Liver (tissue), 9 donors: ENCODE results near the gene ATG5. TPM values are rescaled to one million over a fixed set of nuclear protein-coding genes. Genes with fewer than 3 reads are reported as not detected.
A peak's percentile ranks its signal among the peaks of the same experiment; 100 is the strongest.
"Not testable (repeated sequence)": the region's sequence is repeated elsewhere in the genome, so short reads cannot be mapped to it uniquely, and the experiment has no call there.

Experiments
- DNase-seq: peaks from one replicate; pipeline ENCODE4 v3.0.0-alpha.2; 2017; ENCODE audit warnings: low spot score
- H3K27ac ChIP-seq, 2 donors: one replicate each; pipeline ENCODE4 v1.7.0; 2013; ENCODE audit warnings: inconsistent platforms in 2 of 2, low read length in 2 of 2, control low read depth in 1 of 2, low read depth in 1 of 2, mild to moderate bottlenecking in 1 of 2
- H3K27me3 ChIP-seq, 4 donors: one replicate each; pipeline versions ENCODE4 v1.6.1 to v1.7.0; 2013; ENCODE audit warnings: low read length in 3 of 4, inconsistent platforms in 1 of 4, mild to moderate bottlenecking in 1 of 4, moderate library complexity in 1 of 4; ENCODE audit not compliant: control insufficient read depth in 4 of 4, insufficient read depth in 4 of 4
- H3K36me3 ChIP-seq, 4 donors: one replicate each; pipeline versions ENCODE4 v1.6.1 to v1.7.0; 2013; ENCODE audit warnings: low read length in 3 of 4, mild to moderate bottlenecking in 3 of 4, low read depth in 1 of 4, moderate library complexity in 1 of 4; ENCODE audit not compliant: control insufficient read depth in 4 of 4, insufficient read depth in 3 of 4
- H3K4me1 ChIP-seq, 4 donors: one replicate each; pipeline versions ENCODE4 v1.6.1 to v1.7.0; 2013; ENCODE audit warnings: low read length in 3 of 4, mild to moderate bottlenecking in 3 of 4, moderate library complexity in 1 of 4; ENCODE audit not compliant: control insufficient read depth in 4 of 4, insufficient read depth in 4 of 4
- H3K4me3 ChIP-seq, 3 donors: one replicate each; pipeline versions ENCODE4 v1.6.1 to v1.7.0; 2013; ENCODE audit warnings: low read length in 3 of 3, control low read depth in 1 of 3, low read depth in 1 of 3, mild to moderate bottlenecking in 1 of 3
- H3K9ac ChIP-seq, 2 donors: one replicate each; pipeline ENCODE4 v1.7.0; 2013; ENCODE audit warnings: low read length in 2 of 2, mild to moderate bottlenecking in 2 of 2, moderate library complexity in 2 of 2, control low read depth in 1 of 2, low read depth in 1 of 2
- H3K9me3 ChIP-seq, 4 donors: one replicate each; pipeline versions ENCODE4 v1.6.1 to v1.7.0; 2013; ENCODE audit warnings: low read length in 3 of 4; ENCODE audit not compliant: control insufficient read depth in 4 of 4
- CTCF ChIP-seq: fragments of 150-350 bp; IDR thresholded peaks from 2 replicates; pipeline ENCODE4 v1.5.1; 2017; ENCODE audit warnings: improper control_type of control experiment, low read depth, low read length; ENCODE audit not compliant: missing input control
- FOXA1 ChIP-seq: IDR thresholded peaks from 2 replicates; pipeline ENCODE4 v1.6.1; 2016; ENCODE audit warnings: antibody characterized with exemption
- FOXA2 ChIP-seq: IDR thresholded peaks from 2 replicates; pipeline ENCODE4 v1.6.1; 2016; ENCODE audit warnings: antibody characterized with exemption
- GABPA ChIP-seq, 2 donors: IDR thresholded peaks in 1 of 2; conservative IDR thresholded peaks in 1 of 2; 2 replicates each; pipeline ENCODE4 v1.6.1; 2016; ENCODE audit warnings: antibody characterized with exemption in 2 of 2, mild to moderate bottlenecking in 1 of 2, moderate library complexity in 1 of 2
- HNF4A ChIP-seq, 2 donors: conservative IDR thresholded peaks; 2 replicates each; pipeline ENCODE4 v1.6.1; 2016; ENCODE audit warnings: antibody characterized with exemption in 2 of 2, mild to moderate bottlenecking in 2 of 2
- HNF4G ChIP-seq: IDR thresholded peaks from 2 replicates; pipeline ENCODE4 v1.6.1; 2016; ENCODE audit warnings: antibody characterized with exemption
- JUND ChIP-seq, 2 donors: IDR thresholded peaks; 2 replicates each; pipeline ENCODE4 v1.6.1; 2016; ENCODE audit warnings: antibody characterized with exemption in 2 of 2
- NR2F2 ChIP-seq: IDR thresholded peaks from 2 replicates; pipeline ENCODE4 v1.6.1; 2016; ENCODE audit warnings: antibody characterized with exemption
- RAD21 ChIP-seq, 2 donors: IDR thresholded peaks; 2 replicates each; pipeline ENCODE4 v1.6.1; 2016; ENCODE audit warnings: antibody characterized with exemption in 2 of 2, mild to moderate bottlenecking in 2 of 2
- RXRA ChIP-seq, 2 donors: IDR thresholded peaks; 2 replicates each; pipeline ENCODE4 v1.6.1; 2017 to 2018; ENCODE audit warnings: antibody characterized with exemption in 2 of 2, mild to moderate bottlenecking in 1 of 2
- SP1 ChIP-seq: IDR thresholded peaks from 2 replicates; pipeline ENCODE4 v1.6.1; 2018; ENCODE audit warnings: antibody characterized with exemption, mild to moderate bottlenecking
- TAF1 ChIP-seq: conservative IDR thresholded peaks from 2 replicates; pipeline ENCODE4 v1.6.1; 2016; ENCODE audit warnings: antibody characterized with exemption, mild to moderate bottlenecking
- YY1 ChIP-seq: IDR thresholded peaks from 2 replicates; pipeline ENCODE4 v1.6.1; 2016; ENCODE audit warnings: antibody characterized with exemption, mild to moderate bottlenecking
- WGBS: extraction: QIAGEN DNeasy Blood & Tissue Kit; methylation state at CpG from one replicate; pipeline ENCODE4 v1.1.7; 2013; 5-methylcytosine and 5-hydroxymethylcytosine counted together
- polyA plus RNA-seq, 2 donors: library from polyadenylated mRNA; stranded (reverse) in 1 of 2; unstranded in 1 of 2; fragments of 200-250 nt in 1 of 2; fragments of >200 nt in 1 of 2; fragmentation: Nextera tagmentation in 1 of 2; extraction: Ambion mirVana in 1 of 2; gene quantifications; one replicate each; pipeline versions ENCODE4 v1.2.1 to v1.2.3, GENCODE V29; 2013 to 2015
- total RNA-seq, 2 donors: library from RNA; depleted of rRNA; stranded (reverse); fragments of >200 nt; gene quantifications; one replicate each; pipeline ENCODE4 v1.2.3, GENCODE V29; 2014
- TF ChIP-seq, protein P1 (sequence below): IDR thresholded peaks from 2 replicates; pipeline ENCODE4 v1.6.1; 2016; ENCODE audit warnings: antibody characterized with exemption
- TF ChIP-seq, protein P2 (sequence below): IDR thresholded peaks from 2 replicates; pipeline ENCODE4 v1.6.1; 2016; ENCODE audit warnings: antibody characterized with exemption
- TF ChIP-seq, protein P3 (sequence below): IDR thresholded peaks from 2 replicates; pipeline ENCODE4 v1.6.1; 2016; ENCODE audit warnings: antibody characterized with exemption
- donor health status: healthy.
- donor health status: healthy.
- donor health status: healthy.
- donor health status: healthy.
- donor health status: healthy.

ATG5 gene
- total and polyA plus RNA-seq, 4 donors: 10.0 to 25.7 (median 19.7) TPM

GRCh38 chr6:106237286-106237685, 88.3 kb downstream of the ATG5 start:
- peaks cover 0 to 2% (median 0%) of the 10 kb centered on the region in 4 donors for H3K36me3 ChIP-seq
- WGBS: 35% methylated on average over 1 of the region's 1 CpG
- H3K4me1 ChIP-seq: peaks cover 0 to 8% (median 3%) of the 10 kb centered on the region in 4 donors
- no peak overlapping the region for H3K9ac ChIP-seq
- DNase-seq: no peak
- no peak overlapping the region for H3K27ac ChIP-seq
- TF ChIP-seq, protein P1, sequence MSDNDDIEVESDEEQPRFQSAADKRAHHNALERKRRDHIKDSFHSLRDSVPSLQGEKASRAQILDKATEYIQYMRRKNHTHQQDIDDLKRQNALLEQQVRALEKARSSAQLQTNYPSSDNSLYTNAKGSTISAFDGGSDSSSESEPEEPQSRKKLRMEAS: no peak
- no peak for TF ChIP-seq NR2F2
- TF ChIP-seq, protein P2, sequence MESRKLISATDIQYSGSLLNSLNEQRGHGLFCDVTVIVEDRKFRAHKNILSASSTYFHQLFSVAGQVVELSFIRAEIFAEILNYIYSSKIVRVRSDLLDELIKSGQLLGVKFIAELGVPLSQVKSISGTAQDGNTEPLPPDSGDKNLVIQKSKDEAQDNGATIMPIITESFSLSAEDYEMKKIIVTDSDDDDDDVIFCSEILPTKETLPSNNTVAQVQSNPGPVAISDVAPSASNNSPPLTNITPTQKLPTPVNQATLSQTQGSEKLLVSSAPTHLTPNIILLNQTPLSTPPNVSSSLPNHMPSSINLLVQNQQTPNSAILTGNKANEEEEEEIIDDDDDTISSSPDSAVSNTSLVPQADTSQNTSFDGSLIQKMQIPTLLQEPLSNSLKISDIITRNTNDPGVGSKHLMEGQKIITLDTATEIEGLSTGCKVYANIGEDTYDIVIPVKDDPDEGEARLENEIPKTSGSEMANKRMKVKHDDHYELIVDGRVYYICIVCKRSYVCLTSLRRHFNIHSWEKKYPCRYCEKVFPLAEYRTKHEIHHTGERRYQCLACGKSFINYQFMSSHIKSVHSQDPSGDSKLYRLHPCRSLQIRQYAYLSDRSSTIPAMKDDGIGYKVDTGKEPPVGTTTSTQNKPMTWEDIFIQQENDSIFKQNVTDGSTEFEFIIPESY: no peak
- peak; percentile 75 to 85 for TF ChIP-seq RXRA (IDR thresholded peaks at IDR 0.05)
- no peak for TF ChIP-seq TAF1
- no peak for TF ChIP-seq SP1
- TF ChIP-seq, protein P3, sequence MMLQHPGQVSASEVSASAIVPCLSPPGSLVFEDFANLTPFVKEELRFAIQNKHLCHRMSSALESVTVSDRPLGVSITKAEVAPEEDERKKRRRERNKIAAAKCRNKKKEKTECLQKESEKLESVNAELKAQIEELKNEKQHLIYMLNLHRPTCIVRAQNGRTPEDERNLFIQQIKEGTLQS: no peak
- TF ChIP-seq HNF4A (conservative IDR thresholded peaks at IDR 0.05): peak; percentile 83 to 94
- TF ChIP-seq FOXA2: no peak
- TF ChIP-seq HNF4G: peak; percentile 77
- no peak for TF ChIP-seq FOXA1
- no peak for TF ChIP-seq GABPA (IDR thresholded peaks at IDR 0.05 in 1 of 2, conservative IDR thresholded peaks at IDR 0.05 in 1 of 2)
- TF ChIP-seq RAD21 (IDR thresholded peaks at IDR 0.05): peak in 1 of 2 donors; percentile 16
- no peak overlapping the region for H3K4me3 ChIP-seq
- H3K27me3 ChIP-seq: no peaks in the 10 kb centered on the region
- H3K9me3 ChIP-seq: no peaks in the 10 kb centered on the region

- DNase-seq, H3K9ac ChIP-seq, H3K27ac ChIP-seq, H3K27me3 ChIP-seq, H3K36me3 ChIP-seq, H3K4me1 ChIP-seq, H3K9me3 ChIP-seq, H3K4me3 ChIP-seq: not testable (repeated sequence)
- 91% methylated on average over 5 of the region's 5 CpGs for WGBS
These were observed 95.6 kb downstream of the ATG5 start for GRCh38 chr6:106229876-106230445.

DNA sequence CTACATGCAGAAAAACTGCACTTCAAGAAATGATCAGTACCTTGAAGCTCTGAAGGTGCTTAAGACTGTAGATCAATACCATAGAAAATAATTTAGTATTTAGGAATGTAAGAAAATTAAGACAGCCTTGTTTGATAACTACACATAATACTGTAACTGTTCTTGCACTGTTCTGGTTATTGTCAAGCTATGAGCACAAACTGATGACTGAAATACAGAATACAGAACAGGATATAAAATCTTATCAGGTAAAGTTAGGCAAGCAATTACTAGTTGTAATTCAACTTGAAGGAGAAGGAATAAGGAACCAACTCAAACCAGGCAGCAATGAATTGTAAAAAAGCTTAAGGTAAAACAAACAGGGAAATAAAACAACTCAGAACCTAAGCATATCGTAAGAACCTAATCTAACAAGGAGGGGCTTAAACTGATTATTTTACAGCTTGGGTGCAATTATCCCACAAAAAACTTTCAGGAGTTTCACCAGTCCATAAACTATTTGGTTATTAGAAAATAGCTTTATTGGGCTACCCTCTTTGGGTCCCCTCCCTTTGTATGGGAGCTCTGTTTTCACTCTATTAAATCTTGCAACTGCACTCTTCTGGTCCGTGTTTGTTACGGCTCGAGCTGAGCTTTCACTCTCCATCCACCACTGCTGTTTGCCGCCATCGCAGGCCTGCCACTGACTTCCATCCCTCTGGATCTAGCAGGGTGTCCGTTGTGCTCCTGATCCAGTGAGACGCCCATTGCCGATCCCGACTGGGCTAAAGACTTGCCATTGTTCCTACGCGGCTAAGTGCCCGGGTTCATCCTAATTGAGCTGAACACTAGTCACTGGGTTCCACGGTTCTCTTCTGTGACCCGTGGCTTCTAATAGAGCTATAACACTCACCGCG, 97.7 kb downstream of the ATG5 start:
- H3K9ac ChIP-seq: no peak overlapping the region
- H3K27me3 ChIP-seq: no peaks in the 10 kb centered on the region
- DNase-seq: no peak
- H3K9me3 ChIP-seq: no peaks in the 10 kb centered on the region
- TF ChIP-seq, protein P2: no peak
- no peak for TF ChIP-seq TAF1
- TF ChIP-seq CTCF: no peak
- no peak for TF ChIP-seq JUND (IDR thresholded peaks at IDR 0.05)
- TF ChIP-seq YY1: no peak
- TF ChIP-seq, protein P1: no peak
- H3K4me3 ChIP-seq: no peak overlapping the region
- H3K36me3 ChIP-seq: no peaks in the 10 kb centered on the region
- H3K27ac ChIP-seq: no peak overlapping the region
- H3K4me1 ChIP-seq: peaks cover 0 to 2% (median 0%) of the 10 kb centered on the region in 4 donors
- 94% methylated on average over 17 of the region's 17 CpGs for WGBS
